SU-DHL-6 (cell line): Measurements from ENCODE around the gene BAIAP3.
"Not testable (repeated sequence)": the region's sequence is repeated elsewhere in the genome, so short reads cannot be mapped to it uniquely, and the experiment has no call there.

Experiments used
- H2AFZ ChIP-seq: fragments of 200-600 bp; sonication (generic); 2 replicates; pipeline ENCODE4 v1.6.1; 2014; ENCODE audit warnings: low read depth, mild to moderate bottlenecking, moderate library complexity, mixed read lengths, antibody characterized with exemption, low read length; ENCODE audit not compliant: severe bottlenecking
- H3F3A ChIP-seq: fragments of 200-600 bp; shearing (Covaris generic); 2 replicates; pipeline ENCODE4 v1.6.0; 2016; ENCODE audit warnings: antibody characterized with exemption, mild to moderate bottlenecking; ENCODE audit not compliant: insufficient read depth
- H3K27ac ChIP-seq: fragments of 200-600 bp; sonication (generic); 2 replicates; pipeline ENCODE4 v1.5.1; 2016; ENCODE audit warnings: low read depth, mild to moderate bottlenecking, low read length, moderate library complexity, mixed read lengths
- H3K27me3 ChIP-seq: fragments of 200-600 bp; sonication (generic), shearing (Covaris generic); 2 replicates; pipeline ENCODE4 v1.6.0; 2014; ENCODE audit warnings: mild to moderate bottlenecking, low read length
- H3K36me3 ChIP-seq: fragments of 200-600 bp; sonication (generic); 2 replicates; pipeline ENCODE4 v1.6.1; 2014; ENCODE audit warnings: mild to moderate bottlenecking, low read length, mixed read lengths
- H3K4me2 ChIP-seq: fragments of 300-600, 200-600 bp; shearing (Covaris generic), sonication (generic); 2 replicates; pipeline ENCODE4 v1.6.0; 2014; ENCODE audit warnings: low read length, low read depth, mild to moderate bottlenecking; ENCODE audit not compliant: poor library complexity, severe bottlenecking
- H3K4me3 ChIP-seq: fragments of 200-600 bp; sonication (generic); 2 replicates; pipeline ENCODE4 v1.5.1; 2014; ENCODE audit warnings: antibody characterized with exemption, low read length, mild to moderate bottlenecking, mixed read lengths; ENCODE audit not compliant: insufficient read depth, poor library complexity, severe bottlenecking
- H3K79me2 ChIP-seq: fragments of 200-600 bp; sonication (generic); 2 replicates; pipeline ENCODE4 v1.6.1; 2014; ENCODE audit warnings: mild to moderate bottlenecking, low read length, moderate library complexity; ENCODE audit not compliant: insufficient read depth
- H3K9ac ChIP-seq: fragments of 200-600 bp; sonication (generic); 2 replicates; pipeline ENCODE4 v1.7.0; 2014; ENCODE audit warnings: mild to moderate bottlenecking, low read length
- H3K9me2 ChIP-seq: fragments of 200-600 bp; sonication (generic); replicated peaks from 2 replicates; pipeline ENCODE4 v1.6.1; 2014; ENCODE audit warnings: low read length; ENCODE audit not compliant: insufficient read depth
- H3K9me3 ChIP-seq: fragments of 200-600 bp; sonication (generic); 2 replicates; pipeline ENCODE4 v1.6.1; 2014; ENCODE audit warnings: low read length, mixed read lengths; ENCODE audit not compliant: insufficient read depth
- H4K20me1 ChIP-seq: fragments of 200-600 bp; sonication (generic); 2 replicates; pipeline ENCODE4 v1.6.1; 2014; ENCODE audit warnings: low read depth, mild to moderate bottlenecking, antibody characterized with exemption, low read length, moderate library complexity, mixed read lengths
- EZH2phosphoT487 ChIP-seq: fragments of 200-600 bp; sonication (generic), shearing (Covaris generic); conservative IDR thresholded peaks from 2 replicates; pipeline ENCODE4 v1.6.1; 2018; ENCODE audit warnings: mild to moderate bottlenecking, antibody characterized with exemption, low read length, moderate library complexity, mixed read lengths
- TF ChIP-seq, protein P1 (sequence below): fragments of 200-600 bp; sonication (generic); IDR thresholded peaks from one replicate; pipeline ENCODE4 v1.5.1; 2017; ENCODE audit warnings: antibody characterized with exemption, mild to moderate bottlenecking, low read length, moderate library complexity; ENCODE audit not compliant: insufficient read depth, poor library complexity, severe bottlenecking

Gene BAIAP3

DNA sequence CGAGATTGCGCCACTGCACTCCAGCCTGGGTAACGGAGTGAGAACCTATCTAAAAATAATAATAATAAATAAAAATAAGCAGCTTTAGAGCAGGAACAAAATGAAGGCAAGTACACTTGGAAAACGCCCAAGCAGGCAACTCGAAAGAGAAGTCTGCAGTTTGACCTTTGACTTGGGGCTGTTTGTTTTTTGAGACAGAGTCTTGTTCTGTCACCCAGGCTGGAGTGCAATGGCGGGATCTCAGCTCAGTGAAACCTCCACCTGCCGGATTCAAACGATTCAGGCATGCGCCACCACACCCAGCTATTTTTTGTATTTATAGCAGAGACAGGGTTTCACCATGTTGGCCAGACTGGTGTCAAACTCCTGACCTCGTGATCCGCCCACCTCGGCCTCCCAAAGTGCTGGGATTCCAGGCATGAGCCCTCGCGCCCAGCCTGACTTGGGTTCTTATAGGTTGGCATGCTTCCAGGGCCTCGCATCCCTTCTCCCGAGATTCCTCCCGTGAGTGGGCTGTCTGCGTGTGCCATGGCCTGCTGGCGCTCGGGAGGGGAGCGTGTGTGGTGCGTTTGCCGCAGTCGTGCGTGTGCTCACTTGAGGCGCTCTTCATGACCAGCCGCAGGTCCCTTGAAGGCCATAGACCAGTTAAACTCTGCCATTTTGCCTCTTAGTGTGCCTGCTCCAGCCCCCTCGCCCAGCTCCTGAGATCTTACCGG lies 42.4 kb upstream of the BAIAP3 start:
- Histone ChIP-seq H3K4me3 (no peak overlapping the region), H4K20me1 (no peaks in the 10 kb centered on the region), H2AFZ (no peak overlapping the region), H3K79me2 (no peaks in the 10 kb centered on the region), H3K4me2 (no peak overlapping the region), H3K9me3 (no peaks in the 10 kb centered on the region), H3K27me3 (no peaks in the 10 kb centered on the region), H3K36me3 (no peaks in the 10 kb centered on the region), H3K27ac (no peak overlapping the region), H3F3A (no peaks in the 10 kb centered on the region), H3K9ac (no peak overlapping the region), H3K9me2 (no peaks in the 10 kb centered on the region)
- TF ChIP-seq, protein P1, sequence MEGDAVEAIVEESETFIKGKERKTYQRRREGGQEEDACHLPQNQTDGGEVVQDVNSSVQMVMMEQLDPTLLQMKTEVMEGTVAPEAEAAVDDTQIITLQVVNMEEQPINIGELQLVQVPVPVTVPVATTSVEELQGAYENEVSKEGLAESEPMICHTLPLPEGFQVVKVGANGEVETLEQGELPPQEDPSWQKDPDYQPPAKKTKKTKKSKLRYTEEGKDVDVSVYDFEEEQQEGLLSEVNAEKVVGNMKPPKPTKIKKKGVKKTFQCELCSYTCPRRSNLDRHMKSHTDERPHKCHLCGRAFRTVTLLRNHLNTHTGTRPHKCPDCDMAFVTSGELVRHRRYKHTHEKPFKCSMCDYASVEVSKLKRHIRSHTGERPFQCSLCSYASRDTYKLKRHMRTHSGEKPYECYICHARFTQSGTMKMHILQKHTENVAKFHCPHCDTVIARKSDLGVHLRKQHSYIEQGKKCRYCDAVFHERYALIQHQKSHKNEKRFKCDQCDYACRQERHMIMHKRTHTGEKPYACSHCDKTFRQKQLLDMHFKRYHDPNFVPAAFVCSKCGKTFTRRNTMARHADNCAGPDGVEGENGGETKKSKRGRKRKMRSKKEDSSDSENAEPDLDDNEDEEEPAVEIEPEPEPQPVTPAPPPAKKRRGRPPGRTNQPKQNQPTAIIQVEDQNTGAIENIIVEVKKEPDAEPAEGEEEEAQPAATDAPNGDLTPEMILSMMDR = no peak
- no peak for TF ChIP-seq EZH2phosphoT487

DNA sequence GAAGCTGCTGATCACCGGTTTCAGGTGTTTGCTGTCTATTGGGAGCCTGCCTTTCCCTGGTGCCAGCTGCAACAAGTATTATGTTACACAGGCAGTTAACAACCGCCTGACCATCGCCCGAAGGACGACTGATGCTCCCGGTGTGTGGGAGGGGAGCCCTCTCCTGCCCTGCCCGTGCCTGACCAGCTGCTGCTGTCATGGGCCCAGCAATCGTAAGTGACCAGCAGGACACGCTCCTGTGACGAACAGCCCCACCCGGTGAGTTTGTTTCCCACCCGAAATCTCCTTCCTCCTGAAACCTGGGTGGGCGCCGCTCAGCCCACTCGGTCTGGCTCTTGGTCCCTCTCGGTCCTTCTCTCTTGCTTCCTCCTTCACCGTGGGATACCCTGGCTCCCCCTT lies 41.9 kb upstream of the BAIAP3 start:
- no peak overlapping the region for H3K4me3 ChIP-seq
- no peak overlapping the region for H2AFZ ChIP-seq
- no peak overlapping the region for H3K4me2 ChIP-seq
- H3K9me2 ChIP-seq = no peaks in the 10 kb centered on the region
- TF ChIP-seq EZH2phosphoT487 = no peak
- TF ChIP-seq, protein P1 = no peak
- H3F3A ChIP-seq = no peaks in the 10 kb centered on the region
- H3K27ac ChIP-seq = no peak overlapping the region
- H3K9me3 ChIP-seq = no peaks in the 10 kb centered on the region
- H4K20me1 ChIP-seq = no peaks in the 10 kb centered on the region
- no peak overlapping the region for H3K9ac ChIP-seq
- no peaks in the 10 kb centered on the region for H3K79me2 ChIP-seq
- no peaks in the 10 kb centered on the region for H3K27me3 ChIP-seq
- H3K36me3 ChIP-seq = no peaks in the 10 kb centered on the region

DNA sequence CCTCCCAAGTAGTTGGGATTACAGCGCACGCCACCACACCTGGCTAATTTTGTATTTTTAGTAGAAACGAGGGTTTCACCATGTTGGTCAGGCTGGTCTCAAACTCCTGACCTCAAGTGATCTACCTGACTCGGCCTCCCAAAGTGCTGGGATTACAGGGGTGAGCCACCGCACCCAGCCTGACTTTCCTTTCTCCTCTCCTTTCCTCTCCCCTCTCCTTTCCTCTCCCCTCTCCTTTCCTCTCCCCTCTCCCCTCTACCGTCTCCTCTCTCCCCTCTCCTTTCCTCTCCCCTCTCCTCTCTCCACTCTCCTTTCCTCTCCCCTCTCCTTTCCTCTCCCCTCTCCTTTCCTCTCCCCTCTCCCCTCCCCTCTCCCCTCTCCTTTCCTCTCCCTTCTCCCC lies 41.2 kb upstream of the BAIAP3 start:
- H3K9me2 ChIP-seq, H3K4me2 ChIP-seq, H3K4me3 ChIP-seq, H3K27ac ChIP-seq, H3K9ac ChIP-seq, H3K27me3 ChIP-seq, H3K36me3 ChIP-seq, H3K9me3 ChIP-seq, H3F3A ChIP-seq, H3K79me2 ChIP-seq, H4K20me1 ChIP-seq, H2AFZ ChIP-seq: not testable (repeated sequence)

DNA sequence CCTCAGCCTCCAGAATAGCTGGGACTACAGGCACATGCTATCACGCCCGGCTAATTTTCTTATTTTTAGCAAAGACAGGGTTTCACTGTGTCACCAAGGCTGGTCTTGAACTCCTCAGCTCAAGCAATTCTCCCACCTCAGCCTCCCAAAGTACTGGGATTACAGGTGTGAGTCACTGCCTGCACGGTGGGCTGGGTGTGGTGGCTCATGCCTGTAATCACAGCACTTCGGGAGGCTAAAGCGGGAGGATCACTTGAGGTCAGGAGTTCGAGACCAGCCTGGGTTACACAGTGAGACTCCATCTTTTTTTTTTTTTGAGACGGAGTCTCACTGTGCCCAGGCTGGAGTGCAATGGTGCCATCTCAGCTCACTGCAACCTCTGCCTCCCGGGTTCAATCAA lies 40.6 kb upstream of the BAIAP3 start:
- H3K4me2 ChIP-seq, H3K4me3 ChIP-seq, H3F3A ChIP-seq, H3K9me3 ChIP-seq, H3K79me2 ChIP-seq, H3K36me3 ChIP-seq, H3K27me3 ChIP-seq, H4K20me1 ChIP-seq, H2AFZ ChIP-seq, H3K27ac ChIP-seq, H3K9ac ChIP-seq, H3K9me2 ChIP-seq: not testable (repeated sequence)
